ENCODE measurements around the gene AHNAK. TPM values are rescaled to one million over a fixed set of nuclear protein-coding genes. Genes with fewer than 3 reads are reported as not detected.

Gene AHNAK
- total RNA-seq, 4 donors from 2014 or later: 227 to 400 (median 288) TPM

DNA sequence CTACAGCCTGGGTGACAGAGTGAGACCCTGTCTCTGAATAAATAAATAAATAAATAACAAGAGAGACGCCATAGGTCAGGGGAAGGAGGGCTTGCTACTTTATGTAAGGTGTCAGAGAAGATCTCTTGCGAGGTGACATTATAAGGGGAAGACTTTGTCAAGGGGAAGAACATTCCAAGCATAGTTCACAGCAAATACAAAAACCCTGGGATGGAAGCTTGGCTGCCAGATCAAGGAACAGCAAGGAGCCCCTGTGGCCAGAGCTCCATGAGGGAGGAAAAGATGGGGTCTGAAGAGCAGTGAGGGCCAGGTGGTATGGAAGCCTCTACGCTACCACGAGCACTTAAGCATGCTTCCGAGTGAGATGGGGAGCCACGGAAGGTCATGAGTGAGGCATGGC lies 62.3 kb downstream of the AHNAK start:
- WGBS, 2 donors: 52 to 62% methylated on average over 6 of the region's 6 CpGs
- TF ChIP-seq POLR2A (IDR thresholded peaks at IDR 0.05): no peak
- TF ChIP-seq, protein P1, sequence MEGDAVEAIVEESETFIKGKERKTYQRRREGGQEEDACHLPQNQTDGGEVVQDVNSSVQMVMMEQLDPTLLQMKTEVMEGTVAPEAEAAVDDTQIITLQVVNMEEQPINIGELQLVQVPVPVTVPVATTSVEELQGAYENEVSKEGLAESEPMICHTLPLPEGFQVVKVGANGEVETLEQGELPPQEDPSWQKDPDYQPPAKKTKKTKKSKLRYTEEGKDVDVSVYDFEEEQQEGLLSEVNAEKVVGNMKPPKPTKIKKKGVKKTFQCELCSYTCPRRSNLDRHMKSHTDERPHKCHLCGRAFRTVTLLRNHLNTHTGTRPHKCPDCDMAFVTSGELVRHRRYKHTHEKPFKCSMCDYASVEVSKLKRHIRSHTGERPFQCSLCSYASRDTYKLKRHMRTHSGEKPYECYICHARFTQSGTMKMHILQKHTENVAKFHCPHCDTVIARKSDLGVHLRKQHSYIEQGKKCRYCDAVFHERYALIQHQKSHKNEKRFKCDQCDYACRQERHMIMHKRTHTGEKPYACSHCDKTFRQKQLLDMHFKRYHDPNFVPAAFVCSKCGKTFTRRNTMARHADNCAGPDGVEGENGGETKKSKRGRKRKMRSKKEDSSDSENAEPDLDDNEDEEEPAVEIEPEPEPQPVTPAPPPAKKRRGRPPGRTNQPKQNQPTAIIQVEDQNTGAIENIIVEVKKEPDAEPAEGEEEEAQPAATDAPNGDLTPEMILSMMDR (IDR thresholded peaks at IDR 0.05): no peak
- no peak overlapping the region for H3K4me3 ChIP-seq (replicated peaks in 1 of 3)
- H3K27me3 ChIP-seq: no peaks in the 10 kb centered on the region
- no peaks in the 10 kb centered on the region for H3K36me3 ChIP-seq
- H3K9me3 ChIP-seq: no peaks in the 10 kb centered on the region
- DNase-seq: no peak
- H3K27ac ChIP-seq: no peak overlapping the region
- H3K4me1 ChIP-seq: peaks cover 4 to 11% of the 10 kb centered on the region in 2 donors
- intact Hi-C loops (cut with DNase I): no loop called here

DNA sequence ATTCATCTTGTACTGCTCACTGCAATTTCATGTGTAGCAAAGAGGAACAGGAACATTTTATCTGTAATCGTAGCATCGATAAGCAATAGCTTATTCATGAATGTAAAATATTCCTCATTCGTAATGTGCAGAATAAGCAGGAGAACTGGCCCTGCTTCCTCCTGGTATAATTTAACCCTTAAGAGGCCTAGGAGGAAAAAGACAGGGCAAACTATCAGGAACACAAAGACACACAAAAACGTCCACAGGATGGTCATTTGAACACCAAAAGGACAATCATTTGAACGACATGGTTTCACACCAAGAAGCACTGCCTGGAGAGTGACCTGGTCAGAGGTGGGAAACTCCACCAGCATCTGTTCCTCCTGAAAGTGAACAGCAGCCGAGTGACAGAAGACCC lies 63.9 kb downstream of the AHNAK start:
- TF ChIP-seq, protein P1 (IDR thresholded peaks at IDR 0.05): no peak
- no peak for TF ChIP-seq POLR2A (IDR thresholded peaks at IDR 0.05)

DNA sequence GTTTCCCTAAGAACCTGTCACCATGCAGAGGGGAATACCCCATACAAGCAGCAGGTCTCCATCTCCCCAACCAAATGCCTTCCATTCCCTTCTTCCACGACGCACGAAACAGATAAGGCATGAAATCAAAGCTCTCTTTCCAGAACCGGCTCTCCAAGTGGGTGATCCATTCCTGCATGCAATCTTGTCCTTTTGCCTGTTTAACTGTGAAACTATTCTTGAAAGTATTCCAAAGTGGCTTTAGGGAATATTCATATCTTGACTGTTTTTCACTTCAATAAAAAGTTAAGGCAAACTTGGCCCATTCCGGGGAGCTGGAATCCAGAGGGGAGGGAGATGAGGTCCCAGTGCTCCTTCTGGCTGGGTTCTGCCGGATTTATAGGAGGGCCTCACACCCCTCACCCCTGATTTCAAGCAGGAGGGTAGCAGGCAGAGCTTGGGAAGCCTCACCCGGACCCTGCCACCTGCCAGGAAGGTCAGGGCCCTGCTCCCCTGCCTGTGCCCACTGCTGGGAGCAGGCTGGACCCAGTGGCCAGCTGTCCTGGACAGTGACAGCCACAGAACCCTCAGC lies 66.9 kb downstream of the AHNAK start:
- TF ChIP-seq, protein P1 (IDR thresholded peaks at IDR 0.05): no peak
- no peak for TF ChIP-seq POLR2A (IDR thresholded peaks at IDR 0.05)

More for the DNA sequence above, 63.9 kb downstream of the AHNAK start:
- Histone ChIP-seq H3K36me3 (no peaks in the 10 kb centered on the region), H3K27me3 (no peaks in the 10 kb centered on the region), H3K9me3 (no peaks in the 10 kb centered on the region), H3K27ac (no peak overlapping the region), H3K4me1 (peaks cover 0 to 5% of the 10 kb centered on the region in 2 donors), H3K4me3 (replicated peaks in 1 of 3) (no peak overlapping the region)
- intact Hi-C loops (cut with DNase I): no loop called here
- DNase-seq: no peak
- WGBS, 2 donors: 84 to 86% methylated on average over 6 of the region's 6 CpGs

DNA sequence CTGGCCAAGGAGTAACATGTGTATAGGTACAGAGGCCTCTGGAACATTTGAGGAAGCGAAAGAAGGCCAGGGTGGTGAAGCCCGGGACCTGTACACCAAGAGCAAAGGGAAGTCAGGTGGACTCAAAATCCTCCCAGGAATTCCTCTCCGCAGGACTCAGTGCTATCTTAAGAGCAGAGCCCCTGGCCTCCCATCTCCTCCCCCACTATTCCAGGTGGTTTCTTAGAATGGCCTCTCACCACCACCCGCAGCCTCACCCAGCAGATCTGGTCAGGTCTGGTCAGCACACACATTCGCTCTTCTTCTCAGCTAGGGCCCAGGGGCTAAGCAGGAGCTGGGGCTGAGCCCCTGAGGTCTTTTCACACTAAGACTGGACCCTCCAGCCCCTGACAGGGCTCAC lies 68.7 kb downstream of the AHNAK start:
- intact Hi-C loops (cut with DNase I): no loop called here
- Histone ChIP-seq H3K4me3 (replicated peaks in 1 of 3) (no peak overlapping the region), H3K27me3 (no peaks in the 10 kb centered on the region), H3K4me1 (no peaks in the 10 kb centered on the region), H3K36me3 (no peaks in the 10 kb centered on the region), H3K9me3 (no peaks in the 10 kb centered on the region), H3K27ac (no peak overlapping the region)
- WGBS, 2 donors: 89 to 91% methylated on average over 5 of the region's 5 CpGs
- TF ChIP-seq POLR2A (IDR thresholded peaks at IDR 0.05): no peak
- TF ChIP-seq, protein P1 (IDR thresholded peaks at IDR 0.05): no peak
- DNase-seq: no peak

More for the DNA sequence above, 66.9 kb downstream of the AHNAK start:
- intact Hi-C loops (cut with DNase I): no loop called here
- H3K4me3 ChIP-seq (replicated peaks in 1 of 3): no peak overlapping the region
- no peaks in the 10 kb centered on the region for H3K27me3 ChIP-seq
- no peaks in the 10 kb centered on the region for H3K9me3 ChIP-seq
- DNase-seq: no peak
- no peaks in the 10 kb centered on the region for H3K4me1 ChIP-seq
- H3K27ac ChIP-seq: no peak overlapping the region
- WGBS, 2 donors: 74 to 78% methylated on average over 7 of the region's 7 CpGs
- H3K36me3 ChIP-seq: no peaks in the 10 kb centered on the region

DNA sequence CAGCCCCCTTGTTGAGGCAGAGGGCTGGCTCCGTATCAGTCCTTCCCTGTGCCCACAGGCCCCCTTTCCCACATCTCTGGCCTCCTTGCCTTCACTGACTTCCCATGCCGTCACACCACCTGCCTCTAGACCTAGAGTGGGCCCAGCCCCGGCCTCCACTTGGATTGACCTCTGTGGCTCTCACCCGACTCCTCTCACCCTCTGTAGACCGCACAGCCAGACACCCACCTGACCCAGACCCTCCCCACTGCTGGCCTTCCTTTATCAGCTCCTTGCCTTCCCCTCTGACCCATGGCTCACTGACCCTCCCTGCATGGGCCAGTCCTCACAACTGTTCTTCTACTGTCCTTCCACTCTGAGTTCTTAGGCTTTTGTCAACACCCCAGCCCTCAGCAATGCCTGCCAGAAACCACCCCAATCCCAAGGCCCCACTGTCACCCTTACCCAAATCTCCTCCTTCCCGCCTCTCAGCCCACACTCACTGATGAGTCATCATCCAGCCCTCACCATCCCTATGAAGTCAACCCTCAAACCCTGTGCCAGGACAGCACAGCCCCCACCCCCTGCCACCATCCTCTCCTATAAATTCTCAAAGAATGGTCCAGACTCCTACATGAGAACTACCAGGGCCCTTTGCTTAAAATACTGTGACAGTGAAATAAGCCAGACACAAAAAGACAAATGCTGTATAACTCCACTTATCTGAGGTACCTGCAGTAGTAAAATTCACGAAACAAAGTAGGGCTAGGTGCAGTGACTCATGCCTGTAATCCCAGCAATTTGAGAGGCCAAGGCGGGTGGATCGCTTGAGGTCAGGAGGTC lies 74.3 kb downstream of the AHNAK start:
- intact Hi-C loops (cut with DNase I): no loop called here
- H3K4me3 ChIP-seq (replicated peaks in 1 of 3): no peak overlapping the region
- H3K9me3 ChIP-seq: no peaks in the 10 kb centered on the region
- H3K27ac ChIP-seq: no peak overlapping the region
- TF ChIP-seq, protein P1 (IDR thresholded peaks at IDR 0.05): no peak
- TF ChIP-seq POLR2A (IDR thresholded peaks at IDR 0.05): no peak
- H3K27me3 ChIP-seq: no peaks in the 10 kb centered on the region
- no peak for DNase-seq
- H3K36me3 ChIP-seq: no peaks in the 10 kb centered on the region
- 85 to 91% methylated on average over 9 of the region's 9 CpGs for WGBS, 2 donors
- no peaks in the 10 kb centered on the region for H3K4me1 ChIP-seq

All from thyroid gland (tissue), 4 donors.